H9 (cell line): ENCODE measurements around the gene HUWE1. TPM values are rescaled to one million over a fixed set of nuclear protein-coding genes. Genes with fewer than 3 reads are reported as not detected.
A peak's percentile ranks its signal among the peaks of the same experiment; 100 is the strongest.

Experiments used
- DNase-seq: peaks from one replicate; pipeline ENCODE4 v3.0.0-alpha.2; 2017
- H2AFZ ChIP-seq: one replicate; pipeline ENCODE4 v1.6.1; 2013; ENCODE audit warnings: mild to moderate bottlenecking, low read length, control low read depth, moderate library complexity
- H2AK5ac ChIP-seq: 2 replicates; pipeline ENCODE4 v1.6.1; 2013; ENCODE audit warnings: low read length, control low read depth, mixed read lengths; ENCODE audit not compliant: insufficient read length
- H2BK120ac ChIP-seq: one replicate; pipeline ENCODE4 v1.6.1; 2013; ENCODE audit warnings: low read depth, mild to moderate bottlenecking, low read length, control low read depth, inconsistent platforms; ENCODE audit not compliant: poor library complexity, severe bottlenecking
- H2BK12ac ChIP-seq: 2 replicates; pipeline ENCODE4 v1.6.1; 2013; ENCODE audit warnings: low read length, control low read depth, mixed read lengths, low read depth; ENCODE audit not compliant: insufficient read length
- H2BK15ac ChIP-seq: 2 replicates; pipeline ENCODE4 v1.6.1; 2013; ENCODE audit warnings: low read depth, low read length, control low read depth
- H2BK20ac ChIP-seq: one replicate; pipeline ENCODE4 v1.6.1; 2013; ENCODE audit warnings: low read depth, mild to moderate bottlenecking, low read length, control low read depth, inconsistent platforms; ENCODE audit not compliant: poor library complexity, severe bottlenecking
- H2BK5ac ChIP-seq: 2 replicates; pipeline ENCODE4 v1.6.1; 2013; ENCODE audit warnings: low read length, control low read depth, mixed read lengths; ENCODE audit not compliant: insufficient read length
- H3K14ac ChIP-seq: 2 replicates; pipeline ENCODE4 v1.6.1; 2013; ENCODE audit warnings: low read length, control low read depth; ENCODE audit not compliant: insufficient read depth
- H3K18ac ChIP-seq: 2 replicates; pipeline ENCODE4 v1.6.1; 2013; ENCODE audit warnings: low read depth, mild to moderate bottlenecking, mixed read lengths, low read length, control low read depth; ENCODE audit not compliant: insufficient read length
- H3K23ac ChIP-seq: 2 replicates; pipeline ENCODE4 v1.6.1; 2013; ENCODE audit warnings: low read length, control low read depth, mixed read lengths, low read depth; ENCODE audit not compliant: insufficient read length
- H3K23me2 ChIP-seq: 2 replicates; pipeline ENCODE4 v1.6.1; 2013; ENCODE audit warnings: low read depth, mild to moderate bottlenecking, mixed read lengths, low read length, control low read depth; ENCODE audit not compliant: insufficient read length, poor library complexity, severe bottlenecking
- H3K27ac ChIP-seq: 2 replicates; pipeline ENCODE4 v1.5.1; 2013; ENCODE audit warnings: low read length, control low read depth, mixed read lengths, low read depth; ENCODE audit not compliant: insufficient read length
- H3K27me3 ChIP-seq: 2 replicates; pipeline ENCODE4 v1.6.1; 2013; ENCODE audit warnings: low read length, control low read depth, inconsistent platforms; ENCODE audit not compliant: insufficient read depth
- H3K4ac ChIP-seq: 2 replicates; pipeline ENCODE4 v1.6.1; 2013; ENCODE audit warnings: low read depth, mild to moderate bottlenecking, control low read depth, inconsistent platforms, low read length, moderate library complexity
- H3K4me1 ChIP-seq: 2 replicates; pipeline ENCODE4 v1.6.1; 2013; ENCODE audit warnings: low read length, control low read depth, inconsistent platforms; ENCODE audit not compliant: insufficient read depth
- H3K4me2 ChIP-seq: 2 replicates; pipeline ENCODE4 v1.6.1; 2013; ENCODE audit warnings: low read length, control low read depth, mixed read lengths; ENCODE audit not compliant: insufficient read length, insufficient read depth
- H3K56ac ChIP-seq: 2 replicates; pipeline ENCODE4 v1.6.1; 2013; ENCODE audit warnings: low read depth, mild to moderate bottlenecking, mixed read lengths, low read length, control low read depth; ENCODE audit not compliant: insufficient read length
- H3K79me1 ChIP-seq: 2 replicates; pipeline ENCODE4 v1.6.1; 2013; ENCODE audit warnings: low read depth, mild to moderate bottlenecking, moderate library complexity, low read length, control low read depth, inconsistent platforms; ENCODE audit not compliant: insufficient read depth, poor library complexity, severe bottlenecking
- H3K79me2 ChIP-seq: 2 replicates; pipeline ENCODE4 v1.6.1; 2013; ENCODE audit warnings: low read length, control low read depth, inconsistent platforms; ENCODE audit not compliant: insufficient read depth
- H3K9ac ChIP-seq: 2 replicates; pipeline ENCODE4 v1.6.1; 2013; ENCODE audit warnings: low read length, control low read depth, mixed read lengths; ENCODE audit not compliant: insufficient read length; ENCODE audit errors: extremely low read depth
- H3K9me3 ChIP-seq: one replicate; pipeline ENCODE4 v1.6.1; 2013; ENCODE audit warnings: low read depth, low read length, inconsistent platforms; ENCODE audit not compliant: control insufficient read depth
- H3T11ph ChIP-seq: one replicate; pipeline ENCODE4 v1.6.1; 2013; ENCODE audit warnings: mild to moderate bottlenecking, low read length, control low read depth, inconsistent platforms
- H4K20me1 ChIP-seq: one replicate; pipeline ENCODE4 v1.6.1; 2013; ENCODE audit not compliant: control insufficient read depth, insufficient read length, insufficient read depth
- H4K5ac ChIP-seq: 2 replicates; pipeline ENCODE4 v1.6.1; 2013; ENCODE audit warnings: low read depth, mild to moderate bottlenecking, mixed read lengths, low read length, control low read depth; ENCODE audit not compliant: insufficient read length
- H4K8ac ChIP-seq: replicated peaks from 2 replicates; pipeline ENCODE4 v1.6.1; 2013; ENCODE audit warnings: low read length, control low read depth, mixed read lengths, low read depth; ENCODE audit not compliant: insufficient read length
- H4K91ac ChIP-seq: 2 replicates; pipeline ENCODE4 v1.6.1; 2013; ENCODE audit warnings: low read depth, mild to moderate bottlenecking, moderate library complexity, mixed read lengths, low read length, control low read depth; ENCODE audit not compliant: insufficient read length
- H3K27ac Mint-ChIP-seq, 3 experiments: 2 replicates in 2 of 3; 3 replicates in 1 of 3; pipeline ENCODE4 v1.8.0; 2020 to 2021; ENCODE audit warnings: mixed read lengths in 3 of 3, mild to moderate bottlenecking in 1 of 3, moderate library complexity in 1 of 3
- H3K27me3 Mint-ChIP-seq: 2 replicates; pipeline ENCODE4 v1.8.0; 2021; ENCODE audit warnings: low read depth, mild to moderate bottlenecking, moderate library complexity, mixed read lengths
- H3K36me3 Mint-ChIP-seq, 3 experiments: 2 replicates in 2 of 3; 3 replicates in 1 of 3; pipeline ENCODE4 v1.8.0; 2020 to 2021; ENCODE audit warnings: low read depth in 3 of 3, mixed read lengths in 3 of 3; ENCODE audit not compliant: insufficient read depth in 1 of 3
- H3K4me1 Mint-ChIP-seq, 2 experiments: 2 replicates each; pipeline ENCODE4 v1.8.0; 2020; ENCODE audit warnings: mixed read lengths in 2 of 2
- H3K4me3 Mint-ChIP-seq, 2 experiments: 2 replicates in 1 of 2; 3 replicates in 1 of 2; pipeline ENCODE4 v1.8.0; 2020 to 2021; ENCODE audit warnings: mild to moderate bottlenecking in 2 of 2, mixed read lengths in 2 of 2, moderate library complexity in 1 of 2
- H3K9me3 Mint-ChIP-seq, 2 experiments: 2 replicates in 1 of 2; 3 replicates in 1 of 2; pipeline ENCODE4 v1.8.0; 2020; ENCODE audit warnings: mild to moderate bottlenecking in 2 of 2, mixed read lengths in 2 of 2, moderate library complexity in 1 of 2
- WGBS: extraction: QIAGEN DNeasy Blood & Tissue Kit; methylation state at CpG from one replicate; pipeline ENCODE4 v1.1.7; 2013; ENCODE audit warnings: missing lambda C conversion rate, low lambda C conversion rate, mixed read lengths; ENCODE audit not compliant: insufficient read length; ENCODE audit errors: extremely low coverage; 5-methylcytosine and 5-hydroxymethylcytosine counted together
- total RNA-seq: library from RNA; stranded (reverse); gene quantifications from 2 replicates; pipeline ENCODE4 v1.2.1, GENCODE V29; 2021
- TF ChIP-seq, protein P1 (sequence below): fragments of 200-600 bp; sonication (generic); conservative IDR thresholded peaks from 3 replicates; pipeline ENCODE4 v1.8.0; 2021; ENCODE audit warnings: antibody characterized with exemption, mild to moderate bottlenecking

Gene HUWE1
- total RNA-seq, 1 experiment from 2014 or later, result 230 TPM

DNA sequence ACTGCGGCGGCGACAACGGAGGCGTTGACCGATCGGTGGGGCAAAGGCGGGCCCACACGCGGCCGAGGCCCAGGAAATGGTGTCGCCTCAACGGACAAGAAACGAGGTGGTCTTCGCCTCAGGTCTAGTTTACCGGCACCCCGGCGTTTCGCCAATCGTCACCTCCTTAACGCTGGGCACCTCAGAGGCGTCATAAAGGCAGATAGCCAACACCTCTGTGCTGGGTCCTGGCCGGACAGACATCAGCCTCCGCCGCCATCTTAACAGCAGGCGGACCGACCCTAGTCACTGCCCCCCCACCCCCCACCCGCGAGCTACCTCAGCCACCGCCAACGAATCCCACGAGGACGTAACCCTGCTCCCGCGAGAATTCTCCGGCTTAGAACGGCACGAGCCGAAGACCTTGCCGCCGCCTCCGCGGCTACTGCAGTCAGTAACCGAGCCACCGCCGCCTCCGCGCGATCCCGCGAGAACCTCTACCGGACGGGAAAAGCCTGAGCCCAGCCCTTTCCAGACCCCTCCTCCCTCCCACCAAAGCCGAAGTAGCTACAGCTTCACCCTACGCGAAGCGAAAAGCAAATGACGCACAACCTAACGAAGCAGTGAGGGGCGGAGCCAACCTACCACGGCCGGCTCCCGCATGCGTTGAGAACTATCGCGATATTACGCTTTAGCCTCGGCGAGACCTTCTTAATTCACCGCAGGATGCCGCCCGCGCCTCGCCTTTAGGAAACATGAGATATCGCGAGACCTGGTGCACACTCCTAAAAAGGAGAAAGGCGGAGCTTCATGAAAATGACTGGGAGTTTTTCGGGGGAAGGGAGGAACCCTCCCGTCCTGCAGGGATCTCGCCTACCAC is 2.7 kb downstream of the HUWE1 start:
- Histone ChIP-seq H3K27me3 (no peaks in the 10 kb centered on the region), H4K5ac (no peak overlapping the region), H3K27ac (peak overlapping the region; percentile 32), H3K14ac (peak overlapping the region; percentile 79), H4K91ac (no peak overlapping the region), H2AFZ (no peak overlapping the region), H3K9ac (peak overlapping the region; percentile 90), H3K23me2 (peaks cover 6% of the 10 kb centered on the region), H3K4me2 (peak overlapping the region; percentile 85), H2BK15ac (no peak overlapping the region), H3T11ph (no peak overlapping the region), H3K79me2 (peaks cover 17% of the 10 kb centered on the region; the same call in 1 of the 2 replicates), H3K4ac (no peak overlapping the region), H3K18ac (peak overlapping the region; percentile 88), H2BK20ac (no peak overlapping the region), H3K79me1 (no peaks in the 10 kb centered on the region), H3K56ac (no peak overlapping the region), H2AK5ac (no peak overlapping the region), H4K8ac (no peak overlapping the region), H2BK5ac (peak overlapping the region; percentile 21), H4K20me1 (no peaks in the 10 kb centered on the region), H2BK12ac (no peak overlapping the region), H2BK120ac (no peak overlapping the region), H3K4me1 (no peaks in the 10 kb centered on the region), H3K9me3 (peaks cover 4% of the 10 kb centered on the region), H3K23ac (no peak overlapping the region)
- H3K36me3 Mint-ChIP-seq, result peaks cover 31 to 39% (median 33%) of the 10 kb centered on the region in 3 experiments
- peak overlapping the region; percentile 91 to 94 for H3K4me3 Mint-ChIP-seq
- peak; percentile 95 for DNase-seq
- 0 out of 2 replicates have a peak, but pooled peaks cover 1% of the 10 kb centered on the region for H3K27me3 Mint-ChIP-seq
- TF ChIP-seq, protein P1, sequence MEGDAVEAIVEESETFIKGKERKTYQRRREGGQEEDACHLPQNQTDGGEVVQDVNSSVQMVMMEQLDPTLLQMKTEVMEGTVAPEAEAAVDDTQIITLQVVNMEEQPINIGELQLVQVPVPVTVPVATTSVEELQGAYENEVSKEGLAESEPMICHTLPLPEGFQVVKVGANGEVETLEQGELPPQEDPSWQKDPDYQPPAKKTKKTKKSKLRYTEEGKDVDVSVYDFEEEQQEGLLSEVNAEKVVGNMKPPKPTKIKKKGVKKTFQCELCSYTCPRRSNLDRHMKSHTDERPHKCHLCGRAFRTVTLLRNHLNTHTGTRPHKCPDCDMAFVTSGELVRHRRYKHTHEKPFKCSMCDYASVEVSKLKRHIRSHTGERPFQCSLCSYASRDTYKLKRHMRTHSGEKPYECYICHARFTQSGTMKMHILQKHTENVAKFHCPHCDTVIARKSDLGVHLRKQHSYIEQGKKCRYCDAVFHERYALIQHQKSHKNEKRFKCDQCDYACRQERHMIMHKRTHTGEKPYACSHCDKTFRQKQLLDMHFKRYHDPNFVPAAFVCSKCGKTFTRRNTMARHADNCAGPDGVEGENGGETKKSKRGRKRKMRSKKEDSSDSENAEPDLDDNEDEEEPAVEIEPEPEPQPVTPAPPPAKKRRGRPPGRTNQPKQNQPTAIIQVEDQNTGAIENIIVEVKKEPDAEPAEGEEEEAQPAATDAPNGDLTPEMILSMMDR, result no peak
- no CpG with 5 or more reads among the region's 80 CpGs for WGBS
- H3K27ac Mint-ChIP-seq, result peak overlapping the region; percentile 98 to 99 (median 99)
- H3K4me1 Mint-ChIP-seq, result peaks cover 5 to 14% of the 10 kb centered on the region in 2 experiments; a peak in 3 of 4 replicates
- peaks cover 66 to 69% of the 10 kb centered on the region in 2 experiments for H3K9me3 Mint-ChIP-seq
